NK-92 (cell line): ENCODE results near the gene RAB11FIP2.

ENCODE experiments used
- DNase-seq: peaks from one replicate; lab custom pipeline; 2025; ENCODE audit not compliant: unreplicated experiment; lab: John Stamatoyannopoulos, UW

The RAB11FIP2 gene

GRCh38 chr10:118035354-118036005 is 11.3 kb downstream of the RAB11FIP2 start:
- no peak for DNase-seq

DNA sequence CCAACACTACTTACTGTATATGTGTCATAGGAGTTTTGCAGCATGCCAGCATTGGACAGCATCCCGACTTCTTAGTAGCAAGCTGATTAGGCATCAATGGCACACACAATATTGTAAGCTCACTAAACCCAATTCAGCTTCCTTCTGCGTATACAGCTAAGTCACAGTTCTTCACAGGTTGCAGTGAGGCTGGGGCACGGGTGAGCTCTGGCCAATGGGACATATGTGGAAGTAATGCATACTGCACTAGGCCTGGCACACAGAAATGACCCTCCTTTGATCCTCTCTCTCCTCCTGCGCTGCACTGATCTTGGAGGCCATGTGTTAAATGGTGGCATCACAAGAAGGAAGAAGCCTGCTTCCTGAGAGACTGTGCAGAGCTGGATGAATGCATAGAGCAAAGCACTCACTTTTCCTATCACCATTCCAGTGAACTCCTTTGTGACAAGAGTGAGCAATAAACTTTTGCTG is 11.9 kb downstream of the RAB11FIP2 start:
- no peak for DNase-seq

DNA sequence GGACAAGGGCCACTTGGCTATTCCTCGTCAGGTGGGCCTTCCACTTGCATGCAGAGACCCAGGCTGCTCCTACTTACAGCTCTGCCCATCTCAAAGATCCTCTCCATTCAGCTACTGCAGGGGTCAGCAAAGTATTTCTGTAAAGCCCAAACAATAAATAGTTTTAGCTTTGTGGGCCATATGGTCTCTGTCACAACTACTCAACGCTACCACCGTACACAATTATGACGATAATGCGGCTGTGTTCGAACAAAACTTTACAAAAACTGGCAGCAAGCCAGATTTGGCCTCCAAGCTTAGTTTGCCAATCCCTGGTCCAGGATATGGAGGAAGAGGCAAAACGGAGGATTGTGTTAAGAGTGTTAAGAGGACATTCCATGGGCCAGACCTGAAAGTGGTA is 12.8 kb downstream of the RAB11FIP2 start:
- no peak for DNase-seq

- no peak for DNase-seq
These were observed 14.2 kb downstream of the RAB11FIP2 start for GRCh38 chr10:118032564-118032963.

DNA sequence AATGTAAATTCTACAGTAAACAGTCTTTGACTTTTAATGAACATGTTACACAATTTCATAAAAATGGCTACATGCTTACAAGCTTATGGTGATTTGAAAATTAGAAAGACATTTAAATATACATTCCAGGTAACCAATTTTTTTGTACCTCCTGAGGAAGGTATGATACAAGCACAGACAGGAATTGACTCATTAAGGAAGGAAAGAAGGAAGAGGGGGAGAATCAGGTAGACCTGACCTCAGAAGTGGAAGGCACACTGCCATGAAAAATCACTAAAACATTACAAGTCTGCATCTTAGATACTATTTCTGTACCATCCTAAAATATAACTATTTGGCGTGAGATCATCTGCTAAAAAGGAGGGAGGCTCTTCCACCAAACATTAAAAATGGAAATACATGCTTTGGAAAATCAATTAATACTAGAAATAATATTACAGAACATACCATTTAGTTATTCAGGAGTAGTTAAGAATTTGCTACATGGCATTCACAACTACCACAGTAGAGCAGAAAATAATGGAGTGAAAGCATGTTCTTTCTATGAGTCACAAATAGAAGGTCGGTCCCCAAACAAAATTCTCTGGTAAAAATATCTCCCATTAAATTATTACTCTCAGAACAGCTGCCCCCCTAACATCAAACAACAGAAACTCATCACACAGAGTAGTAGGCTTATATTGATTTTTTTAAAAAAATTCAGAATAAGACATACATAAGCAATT is 15.2 kb downstream of the RAB11FIP2 start:
- DNase-seq: no peak

GRCh38 chr10:118028619-118029018 is 18.1 kb downstream of the RAB11FIP2 start:
- DNase-seq: no peak

DNA sequence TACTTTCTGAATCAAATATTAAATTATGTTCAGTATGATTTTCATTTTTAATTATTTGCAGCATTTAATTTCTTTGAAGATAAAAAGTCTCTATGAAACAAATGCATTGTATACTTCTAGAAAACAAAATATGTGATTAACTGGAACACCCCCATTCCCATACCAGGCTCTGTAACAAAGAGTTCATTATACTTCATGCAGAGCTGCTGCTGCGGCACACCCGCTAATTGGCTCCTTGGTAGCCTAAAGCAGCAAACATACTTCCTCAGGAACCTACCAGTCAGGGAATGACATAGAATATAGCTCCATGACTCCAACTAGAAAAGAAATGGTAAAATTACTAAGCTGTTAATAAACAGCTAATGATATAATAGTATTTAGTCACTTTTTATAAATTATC is 19.3 kb downstream of the RAB11FIP2 start:
- no peak for DNase-seq

DNA sequence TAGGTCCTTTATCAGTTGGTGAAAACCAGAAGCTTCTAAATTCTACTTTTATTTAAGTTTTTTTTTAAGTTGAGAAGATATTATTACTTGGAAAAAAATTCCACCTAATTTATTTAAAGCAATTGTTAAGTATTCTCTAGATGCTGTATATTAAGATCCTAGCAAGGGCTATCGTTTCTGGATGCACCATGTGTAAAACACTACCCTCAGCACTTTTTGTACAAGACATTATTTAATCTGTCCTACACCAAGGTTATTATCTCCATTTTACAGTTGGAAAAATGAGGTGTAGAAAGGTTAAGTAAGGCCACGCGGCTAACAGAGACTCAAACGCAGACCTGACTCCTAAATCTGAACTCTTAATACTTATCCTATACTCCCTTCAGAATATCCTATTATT is 19.8 kb downstream of the RAB11FIP2 start:
- no peak for DNase-seq

DNA sequence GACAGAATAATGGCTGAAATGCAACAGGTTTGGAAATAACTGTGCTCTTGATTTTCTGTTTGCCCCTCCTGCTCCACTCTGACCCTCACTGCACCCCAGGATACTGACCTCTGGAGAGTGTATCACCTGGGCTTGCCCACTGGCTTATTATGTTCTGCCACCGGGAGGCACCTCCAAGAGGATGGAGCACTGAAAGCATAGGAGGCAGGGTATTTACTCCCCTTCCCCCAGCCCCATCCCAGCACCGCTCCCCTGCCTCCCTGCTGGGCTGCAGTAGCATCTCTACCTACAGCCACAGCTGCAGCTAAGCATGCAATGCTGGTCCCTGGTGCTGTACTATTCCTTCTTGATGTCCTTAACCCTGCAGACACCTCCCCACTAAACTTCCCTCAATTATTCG is 26.4 kb downstream of the RAB11FIP2 start:
- no peak for DNase-seq

DNA sequence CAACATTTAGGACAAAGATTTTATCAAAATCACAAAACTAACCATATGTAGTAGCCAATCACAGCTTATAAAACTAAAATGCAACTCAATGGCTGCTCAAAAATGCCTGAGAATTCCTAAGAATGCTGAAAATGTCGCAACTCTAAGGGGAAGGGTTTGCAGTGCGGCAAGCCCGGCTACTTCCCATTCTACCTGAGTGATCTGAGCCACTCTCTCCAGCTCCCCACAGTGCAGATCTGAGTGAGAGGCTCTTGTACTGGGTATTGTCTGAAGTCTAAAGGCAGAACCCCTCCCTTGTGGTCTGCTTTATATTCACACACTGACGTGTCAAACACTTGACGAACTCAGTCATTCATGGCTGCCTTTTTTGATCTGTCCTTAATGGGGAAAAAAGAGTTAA is 28.9 kb downstream of the RAB11FIP2 start:
- DNase-seq: no peak

DNA sequence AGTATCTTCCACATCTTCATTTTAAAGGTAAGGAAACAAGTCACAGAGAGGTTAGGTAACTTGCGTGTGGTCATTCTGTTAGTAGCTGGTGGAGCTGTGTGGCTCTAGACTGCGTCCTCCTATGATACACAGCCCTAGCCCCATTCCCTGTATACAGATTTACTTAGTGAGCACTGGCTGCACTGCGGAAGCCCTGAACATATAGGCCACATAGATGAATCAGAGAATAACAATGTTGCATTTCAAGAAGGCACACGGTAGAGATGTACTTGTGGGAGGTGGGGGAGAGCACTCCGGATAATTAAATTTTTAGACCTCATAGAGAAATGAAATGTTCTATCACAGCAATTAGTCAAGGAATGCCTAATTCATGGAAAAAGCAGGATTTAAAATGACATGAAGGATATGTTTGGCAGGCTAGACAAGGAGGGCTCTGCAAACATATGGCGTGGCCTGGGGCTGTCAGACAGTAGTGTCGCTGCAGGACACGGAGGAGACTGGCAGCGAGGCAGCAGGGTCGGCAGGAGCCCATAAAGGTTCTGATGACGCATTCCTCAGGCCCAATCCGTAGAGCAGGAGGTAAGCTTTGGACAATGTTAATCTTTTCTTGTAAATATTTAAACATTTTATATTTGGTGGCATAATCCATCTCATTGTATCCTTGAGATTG is 29.5 kb downstream of the RAB11FIP2 start:
- DNase-seq: no peak

GRCh38 chr10:118012952-118013525 is 33.7 kb downstream of the RAB11FIP2 start:
- no peak for DNase-seq

GRCh38 chr10:118007773-118008172 is 39.0 kb downstream of the RAB11FIP2 start:
- no peak for DNase-seq

- DNase-seq: no peak
These were observed 43.6 kb downstream of the RAB11FIP2 start for GRCh38 chr10:118003126-118003525.

GRCh38 chr10:118002581-118002980 is 44.2 kb downstream of the RAB11FIP2 start:
- DNase-seq: no peak

- DNase-seq: no peak
These were observed 49.1 kb downstream of the RAB11FIP2 start for GRCh38 chr10:117997673-117998072.

- no peak for DNase-seq
These were observed 50.0 kb downstream of the RAB11FIP2 start for GRCh38 chr10:117996709-117997108.

GRCh38 chr10:117994771-117995170 is 52.0 kb downstream of the RAB11FIP2 start:
- DNase-seq: no peak

GRCh38 chr10:117993166-117993565 is 53.6 kb downstream of the RAB11FIP2 start:
- no peak for DNase-seq

- DNase-seq: no peak
These were observed 55.0 kb downstream of the RAB11FIP2 start for GRCh38 chr10:117991701-117992100.

- DNase-seq: no peak
These were observed 56.8 kb downstream of the RAB11FIP2 start for GRCh38 chr10:117989962-117990361.

DNA sequence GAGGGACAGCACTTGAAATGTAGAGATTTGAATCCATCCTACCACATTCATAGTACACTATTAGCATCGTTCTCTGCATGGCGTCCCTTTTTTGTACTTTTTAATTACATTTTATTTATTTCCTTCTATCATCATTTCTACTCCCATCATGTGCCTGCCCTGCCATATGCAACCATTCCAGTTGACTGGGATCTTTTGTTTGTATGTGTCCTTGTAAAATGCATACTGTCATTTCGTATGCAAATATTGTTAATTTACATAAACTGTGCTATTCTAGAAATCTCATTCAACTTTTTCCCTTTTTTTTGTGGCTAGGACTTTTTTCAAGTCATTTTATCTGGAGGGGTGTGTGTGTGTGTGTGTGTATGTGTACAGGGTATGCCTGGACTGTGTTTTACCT is 57.9 kb downstream of the RAB11FIP2 start:
- no peak for DNase-seq
